Tibial nerve (tissue), 4 donors: ENCODE data around the gene RGS7. TPM values are rescaled to one million over a fixed set of nuclear protein-coding genes. Genes with fewer than 3 reads are reported as not detected.

Experiments used
- DNase-seq, 2 donors: peaks; one replicate each; pipeline ENCODE4 v3.0.0-alpha.2; 2019; ENCODE audit warnings: low spot score in 2 of 2
- H3K27ac ChIP-seq, 4 donors: fragments of 200-600 bp; sonication (generic) in 3 of 4; one replicate each; pipeline ENCODE4 v1.5.1; 2017 to 2019; ENCODE audit warnings: mild to moderate bottlenecking in 1 of 4
- H3K27me3 ChIP-seq, 2 donors: fragments of 200-600 bp; sonication (generic) in 1 of 2; one replicate each; pipeline versions ENCODE4 v1.5.1 to v1.6.0; 2017 to 2019
- H3K36me3 ChIP-seq, 3 donors: fragments of 200-600 bp; sonication (generic); one replicate each; pipeline ENCODE4 v1.5.1; 2018 to 2019
- H3K4me1 ChIP-seq, 4 donors: fragments of 200-600 bp; sonication (generic) in 3 of 4; one replicate each; pipeline ENCODE4 v1.5.1; 2017 to 2019
- H3K4me3 ChIP-seq, 4 donors: fragments of 200-600 bp; sonication (generic) in 3 of 4; one replicate each; pipeline ENCODE4 v1.5.1; 2017 to 2019; ENCODE audit warnings: mild to moderate bottlenecking in 1 of 4, moderate library complexity in 1 of 4
- H3K9me3 ChIP-seq, 4 donors: fragments of 200-600 bp; sonication (generic) in 3 of 4; one replicate each; pipeline ENCODE4 v1.5.1; 2017 to 2019
- CTCF ChIP-seq, 5 experiments: fragments of 200-600 bp in 3 of 5; fragments of 450-650 bp in 2 of 5; sonication (generic) in 3 of 5; IDR thresholded peaks; one replicate each; pipeline ENCODE4 v1.5.1; 2016 to 2019; ENCODE audit warnings: antibody characterized with exemption in 5 of 5, mild to moderate bottlenecking in 3 of 5, moderate library complexity in 2 of 5
- EP300 ChIP-seq, 2 donors: sonication (generic); formaldehyde crosslinking; IDR thresholded peaks; one replicate each; pipeline ENCODE4 v1.6.1; 2017; ENCODE audit warnings: antibody characterized with exemption in 2 of 2, mild to moderate bottlenecking in 1 of 2
- POLR2A ChIP-seq, 2 donors: fragments of 450-650 bp; IDR thresholded peaks; one replicate each; pipeline ENCODE4 v1.6.1; 2017; ENCODE audit warnings: antibody characterized with exemption in 2 of 2, mild to moderate bottlenecking in 2 of 2, moderate library complexity in 2 of 2
- WGBS, 2 donors: methylation state at CpG; one replicate each; pipeline ENCODE4 v1.1.5; 2018; 5-methylcytosine and 5-hydroxymethylcytosine counted together
- total RNA-seq, 4 donors: library from RNA; depleted of rRNA; stranded (reverse); fragments of >200 nt; gene quantifications; one replicate each; pipeline ENCODE4 v1.1.0, GENCODE V29; 2016

Gene RGS7
- 1 to 10 TPM in 2 of 4 donors, under 1 TPM in 1, not detected in 1; 0.39 to 1.5 (median 1.0) TPM for total RNA-seq

GRCh38 chr1:241356519-241357365 lies at the start of gene RGS7:
TSS of gene RGS7 (minus strand) at chr1:241357205.
- TF ChIP-seq POLR2A (IDR thresholded peaks at IDR 0.05) (no peak), CTCF (IDR thresholded peaks at IDR 0.05) (no peak), EP300 (IDR thresholded peaks at IDR 0.05) (no peak)
- Histone ChIP-seq H3K27me3 (peaks cover 0 to 19% of the 10 kb centered on the region in 2 donors), H3K36me3 (no peaks in the 10 kb centered on the region), H3K4me3 (peak within 1 kb of the TSS in 3 of 4 donors; percentile 31 to 74 (median 49)), H3K27ac (peak within 1 kb of the TSS in 1 of 4 donors; percentile 34), H3K4me1 (peaks cover 0 to 19% (median 1%) of the 10 kb centered on the region in 4 donors), H3K9me3 (no peaks in the 10 kb centered on the region)
- no peak for DNase-seq
- WGBS, 2 donors, result 0 to 1% methylated on average over 8 to 88 of the region's 105 CpGs

- Histone ChIP-seq H3K4me1 (no peaks in the 10 kb centered on the region), H3K27ac (no peak overlapping the region), H3K9me3 (no peaks in the 10 kb centered on the region), H3K36me3 (no peaks in the 10 kb centered on the region), H3K4me3 (no peak overlapping the region), H3K27me3 (no peaks in the 10 kb centered on the region)
- 91% methylated on average over 3 of the region's 3 CpGs for WGBS, 2 donors
- DNase-seq, result no peak
- TF ChIP-seq EP300 (IDR thresholded peaks at IDR 0.05), result no peak
- no peak for TF ChIP-seq CTCF (IDR thresholded peaks at IDR 0.05)
- no peak for TF ChIP-seq POLR2A (IDR thresholded peaks at IDR 0.05)
Observed at GRCh38 chr1:241406421-241406820, 49.4 kb upstream of the RGS7 start.

GRCh38 chr1:241401156-241401555 lies 44.2 kb upstream of the RGS7 start:
- no peaks in the 10 kb centered on the region for H3K36me3 ChIP-seq
- no peak for DNase-seq
- WGBS, 2 donors, result 72 to 81% methylated on average over 6 of the region's 6 CpGs
- H3K4me1 ChIP-seq, result no peaks in the 10 kb centered on the region
- TF ChIP-seq EP300 (IDR thresholded peaks at IDR 0.05) (no peak), POLR2A (IDR thresholded peaks at IDR 0.05) (no peak), CTCF (IDR thresholded peaks at IDR 0.05) (no peak)
- no peaks in the 10 kb centered on the region for H3K9me3 ChIP-seq
- H3K27ac ChIP-seq, result no peak overlapping the region
- no peak overlapping the region for H3K4me3 ChIP-seq
- H3K27me3 ChIP-seq, result no peaks in the 10 kb centered on the region

GRCh38 chr1:241396747-241397681 lies 40.0 kb upstream of the RGS7 start:
- DNase-seq, result no peak
- WGBS, 2 donors, result 70 to 75% methylated on average over 6 of the region's 6 CpGs
- TF ChIP-seq EP300 (IDR thresholded peaks at IDR 0.05) (no peak), POLR2A (IDR thresholded peaks at IDR 0.05) (no peak), CTCF (IDR thresholded peaks at IDR 0.05) (no peak)

More at GRCh38 chr1:241396747-241397681, 40.0 kb upstream of the RGS7 start:
- H3K4me1 ChIP-seq, result no peaks in the 10 kb centered on the region
- no peak overlapping the region for H3K4me3 ChIP-seq
- no peaks in the 10 kb centered on the region for H3K36me3 ChIP-seq
- no peaks in the 10 kb centered on the region for H3K9me3 ChIP-seq
- no peaks in the 10 kb centered on the region for H3K27me3 ChIP-seq
- no peak overlapping the region for H3K27ac ChIP-seq
